Fibroblast of skin of scalp (primary cell): Measurements from ENCODE around the gene OAT.

Experiments
- DNase-seq: peaks from one replicate; pipeline ENCODE4 v3.0.0-alpha.2; 2013

Gene OAT

GRCh38 chr10:124353091-124353815, 65.5 kb downstream of the OAT start:
- DNase-seq, result no peak

- no peak for DNase-seq
Observed at GRCh38 chr10:124351481-124352220, 67.1 kb downstream of the OAT start.

GRCh38 chr10:124350806-124351205, 67.9 kb downstream of the OAT start:
- no peak for DNase-seq

- no peak for DNase-seq
Observed at GRCh38 chr10:124349996-124350280, 68.8 kb downstream of the OAT start.

- no peak for DNase-seq
Observed at GRCh38 chr10:124349231-124349995, 69.3 kb downstream of the OAT start.

GRCh38 chr10:124348801-124349200, 69.9 kb downstream of the OAT start:
- no peak for DNase-seq

GRCh38 chr10:124347956-124348355, 70.8 kb downstream of the OAT start:
- no peak for DNase-seq
